Activated CD8-positive, alpha-beta memory T cell treated with anti-CD3 and anti-CD28 coated beads, Interleukin-2, amount 50 U/mL, for 4 hours (primary cell): ENCODE results near the gene CDC123.
"Not testable (repeated sequence)": the region's sequence is repeated elsewhere in the genome, so short reads cannot be mapped to it uniquely, and the experiment has no call there.

Experiments
- DNase-seq: peaks from one replicate; pipeline ENCODE4 v3.0.0-alpha.2; 2020

CDC123 gene, protein sequence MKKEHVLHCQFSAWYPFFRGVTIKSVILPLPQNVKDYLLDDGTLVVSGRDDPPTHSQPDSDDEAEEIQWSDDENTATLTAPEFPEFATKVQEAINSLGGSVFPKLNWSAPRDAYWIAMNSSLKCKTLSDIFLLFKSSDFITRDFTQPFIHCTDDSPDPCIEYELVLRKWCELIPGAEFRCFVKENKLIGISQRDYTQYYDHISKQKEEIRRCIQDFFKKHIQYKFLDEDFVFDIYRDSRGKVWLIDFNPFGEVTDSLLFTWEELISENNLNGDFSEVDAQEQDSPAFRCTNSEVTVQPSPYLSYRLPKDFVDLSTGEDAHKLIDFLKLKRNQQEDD

DNA sequence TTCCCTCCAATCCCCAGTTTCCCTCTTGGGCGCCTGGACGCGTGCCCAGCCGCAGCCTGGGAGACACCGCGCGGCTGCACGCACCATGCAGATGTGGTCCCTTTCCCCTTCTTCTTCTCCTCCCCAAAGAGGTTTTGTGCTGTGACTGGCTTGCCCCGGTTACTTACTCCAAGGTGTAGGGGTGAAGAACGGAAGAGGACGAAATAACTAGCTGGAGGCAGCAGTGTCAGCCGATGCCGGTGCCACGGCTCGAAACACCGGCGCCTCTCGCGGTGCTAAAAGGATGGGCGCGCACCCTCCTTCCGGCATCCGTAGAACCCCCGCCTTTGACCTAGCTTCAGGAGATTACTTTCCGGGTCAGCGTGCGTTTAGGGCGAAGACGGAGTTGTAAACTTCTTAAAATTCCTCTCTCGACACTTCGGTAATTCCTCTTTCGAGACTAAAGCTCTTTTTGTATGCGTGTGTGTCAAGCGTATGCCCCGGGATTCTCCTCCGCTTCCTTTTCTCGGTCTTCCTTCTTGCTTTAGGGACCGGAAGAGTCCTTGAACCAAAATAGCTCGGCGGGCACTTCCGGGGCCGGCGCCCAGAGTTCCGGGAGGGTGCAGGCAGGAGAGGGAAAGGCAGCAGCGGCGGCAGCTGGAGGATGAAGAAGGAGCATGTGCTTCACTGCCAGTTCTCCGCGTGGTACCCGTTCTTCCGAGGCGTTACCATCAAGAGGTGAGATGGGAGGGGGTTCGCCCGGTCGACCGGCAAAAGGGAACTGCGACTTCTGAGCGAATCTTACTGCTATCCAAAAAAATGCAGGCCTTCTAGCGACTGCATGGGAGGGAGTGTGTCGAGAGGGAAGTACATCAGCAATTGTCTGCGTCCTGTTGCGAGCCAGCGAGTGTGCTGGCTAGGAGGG is at the start of gene CDC123, which contains the start of gene NUDT5:
Gene CDC123, plus strand, starts transcription at position 586 of the 904 bp plus-strand sequence. Its CDS starts 58 bp downstream, at position 644.
Gene NUDT5, minus strand, starts transcription at position 289 of the 904 bp plus-strand sequence. CDS start 9,600 bp downstream, outside the sequence.
- DNase-seq = peak; percentile 77

DNA sequence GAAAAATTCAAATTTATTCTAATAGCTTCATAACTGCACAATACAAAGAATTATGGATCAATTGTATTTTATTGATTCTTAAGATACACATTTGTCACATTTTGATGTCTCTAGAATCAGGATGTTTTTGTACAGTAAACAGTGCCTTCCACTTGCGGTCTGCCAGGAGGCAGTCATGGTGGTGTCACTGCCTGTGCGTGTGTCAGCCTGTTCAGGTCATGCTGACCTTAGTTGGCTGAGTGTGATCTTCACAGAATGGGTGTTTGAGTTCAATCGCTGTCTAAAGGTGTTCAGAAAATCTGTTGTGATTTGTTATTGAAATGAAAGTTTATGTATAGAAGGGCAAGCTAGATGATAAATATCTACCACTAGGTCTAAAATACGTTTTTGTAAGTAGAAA is 45.8 kb upstream of the CDC123 start:
- DNase-seq = no peak

DNA sequence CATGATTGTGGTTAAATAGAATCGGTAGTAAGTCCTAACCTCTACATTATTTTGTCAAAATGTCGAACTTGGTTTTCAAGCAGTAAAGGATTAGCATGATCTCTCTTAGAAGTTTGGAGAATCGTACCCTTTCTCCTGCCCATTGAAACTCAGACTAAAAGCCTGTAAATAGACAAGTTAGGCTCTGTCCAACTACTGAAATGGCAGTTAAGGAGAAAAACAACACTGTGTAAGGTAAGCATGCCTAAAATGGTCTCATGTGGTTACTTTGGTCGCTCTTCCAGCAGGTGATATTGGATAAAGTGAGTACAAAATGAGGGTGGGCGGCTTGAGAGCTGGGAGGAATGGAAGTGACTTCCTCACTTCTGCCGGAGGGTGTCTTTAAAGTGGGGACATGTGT is 41.5 kb upstream of the CDC123 start:
- DNase-seq = no peak

DNA sequence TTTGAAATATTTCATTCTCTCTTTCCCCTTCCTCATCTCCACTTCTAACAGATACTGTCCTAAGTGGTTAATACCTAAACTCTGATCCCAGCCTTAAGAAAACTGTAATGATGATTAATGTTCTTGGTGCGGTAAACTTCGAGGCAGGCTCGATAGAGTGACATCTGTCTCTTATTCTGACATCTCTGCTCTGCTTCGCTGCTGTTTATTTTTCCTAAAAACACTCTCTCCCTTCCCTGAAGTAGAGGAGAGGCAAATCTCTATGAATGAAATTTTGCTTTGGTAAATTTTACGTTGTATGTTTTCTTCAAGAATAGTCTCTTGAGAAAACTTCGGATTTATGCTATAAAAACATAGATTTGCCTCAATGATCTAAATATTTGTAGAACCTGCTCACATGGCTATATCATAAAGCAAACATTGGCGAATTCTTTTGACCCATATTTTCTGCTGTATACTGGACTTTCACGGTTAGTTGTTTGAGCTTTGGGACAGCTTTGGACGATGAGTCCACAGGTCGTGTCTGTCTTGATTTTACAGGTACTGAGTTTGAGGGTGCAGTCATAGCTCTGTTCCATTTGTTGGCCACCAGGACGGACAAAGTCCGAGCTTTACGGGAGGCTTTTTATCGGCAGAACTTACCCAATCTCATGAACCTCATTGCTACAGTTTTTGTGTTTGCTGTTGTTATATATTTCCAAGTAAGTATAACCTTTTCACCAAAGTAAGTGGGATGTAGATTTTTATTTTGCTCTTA is 39.4 kb upstream of the CDC123 start:
- DNase-seq = no peak

DNA sequence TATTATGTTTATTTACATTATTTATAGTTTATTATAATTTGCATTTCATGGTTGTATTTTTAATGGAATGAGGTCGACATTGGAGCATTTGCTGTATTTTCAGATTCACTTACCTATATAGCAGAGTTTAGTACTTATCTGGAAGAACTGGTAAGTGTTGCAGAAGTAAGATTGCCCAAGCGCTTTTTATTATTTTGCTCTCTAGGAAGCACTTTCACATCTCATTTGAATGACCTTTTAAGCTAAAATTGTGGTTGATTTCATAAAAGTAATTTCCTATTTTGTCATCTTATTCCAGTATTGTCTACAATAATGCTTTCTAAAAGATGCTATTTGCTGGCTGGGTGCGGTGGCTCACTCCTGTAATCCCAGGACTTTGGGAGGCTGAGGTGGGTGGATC is 37.9 kb upstream of the CDC123 start:
- no peak for DNase-seq

DNA sequence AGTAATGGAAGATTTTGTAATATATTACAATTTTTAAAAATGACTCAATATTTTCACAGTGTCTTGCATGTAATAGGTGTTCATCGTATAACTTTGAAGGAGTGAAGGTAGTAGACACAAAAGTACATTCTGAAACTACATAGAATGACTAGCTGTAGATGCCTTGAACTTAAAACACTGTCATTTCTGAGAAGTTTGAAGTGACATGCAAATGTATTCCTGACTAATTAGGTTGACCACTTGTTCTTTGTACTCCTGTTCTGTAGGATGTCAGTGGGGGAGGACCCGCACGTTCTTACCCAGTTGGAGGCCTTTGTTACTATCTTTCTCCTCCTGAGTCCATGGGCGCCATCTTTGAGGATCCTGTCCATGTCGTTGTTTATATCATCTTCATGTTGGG is 35.3 kb upstream of the CDC123 start:
- DNase-seq = no peak

DNA sequence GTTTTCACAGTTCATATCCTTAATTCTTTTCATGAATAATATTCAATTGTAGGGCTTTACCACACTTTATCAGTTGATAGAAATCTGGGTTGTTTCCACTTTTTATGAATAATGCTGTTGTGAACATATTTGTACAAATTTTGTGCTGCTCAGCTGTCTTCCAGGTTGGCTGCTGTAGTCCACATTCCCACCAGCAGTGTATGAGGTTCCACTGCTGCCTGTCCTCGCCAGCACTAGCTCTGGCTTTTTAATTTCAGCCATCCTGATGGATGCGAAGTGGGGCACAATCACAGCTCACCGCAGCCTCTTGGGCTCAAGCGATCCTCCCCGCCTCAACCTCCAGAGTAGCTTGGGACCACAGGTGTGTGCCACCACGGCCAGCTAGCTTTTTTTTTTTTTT is 33.1 kb upstream of the CDC123 start:
- DNase-seq = no peak

DNA sequence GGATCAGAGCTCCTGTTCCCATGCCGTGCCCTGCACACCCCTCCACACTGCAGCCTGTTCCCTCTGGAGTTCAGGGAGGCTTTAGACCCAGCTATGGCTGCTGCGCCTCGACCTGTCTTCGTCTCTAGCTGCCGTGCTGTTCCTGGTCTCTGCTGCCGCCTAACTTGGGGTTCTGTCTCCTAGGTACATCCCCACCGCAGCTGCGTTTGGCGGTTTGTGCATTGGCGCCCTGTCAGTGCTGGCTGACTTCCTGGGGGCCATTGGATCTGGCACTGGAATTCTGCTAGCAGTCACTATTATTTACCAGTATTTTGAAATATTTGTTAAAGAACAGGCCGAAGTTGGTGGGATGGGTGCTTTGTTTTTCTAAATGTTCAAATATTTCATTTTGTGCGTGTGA is 31.9 kb upstream of the CDC123 start:
- no peak for DNase-seq

DNA sequence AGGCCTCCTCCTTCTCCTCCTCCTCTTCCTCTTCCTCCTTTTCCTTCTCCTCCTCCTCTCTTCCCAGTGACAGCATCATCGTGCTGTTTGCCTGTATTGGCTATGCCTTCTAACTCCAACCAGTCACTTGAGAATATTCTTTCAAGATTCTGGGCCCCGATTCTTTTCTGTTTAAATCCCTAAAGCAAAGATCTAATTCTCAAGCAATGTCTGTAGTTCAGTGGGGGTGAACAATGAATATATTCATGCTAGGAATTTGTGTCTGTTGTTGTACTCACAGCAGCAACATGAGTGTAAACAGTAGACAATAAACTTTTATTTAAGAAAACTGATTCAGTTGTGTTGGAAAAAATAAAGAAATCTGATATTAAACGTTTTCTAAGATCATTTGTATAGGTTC is 31.0 kb upstream of the CDC123 start:
- no peak for DNase-seq

DNA sequence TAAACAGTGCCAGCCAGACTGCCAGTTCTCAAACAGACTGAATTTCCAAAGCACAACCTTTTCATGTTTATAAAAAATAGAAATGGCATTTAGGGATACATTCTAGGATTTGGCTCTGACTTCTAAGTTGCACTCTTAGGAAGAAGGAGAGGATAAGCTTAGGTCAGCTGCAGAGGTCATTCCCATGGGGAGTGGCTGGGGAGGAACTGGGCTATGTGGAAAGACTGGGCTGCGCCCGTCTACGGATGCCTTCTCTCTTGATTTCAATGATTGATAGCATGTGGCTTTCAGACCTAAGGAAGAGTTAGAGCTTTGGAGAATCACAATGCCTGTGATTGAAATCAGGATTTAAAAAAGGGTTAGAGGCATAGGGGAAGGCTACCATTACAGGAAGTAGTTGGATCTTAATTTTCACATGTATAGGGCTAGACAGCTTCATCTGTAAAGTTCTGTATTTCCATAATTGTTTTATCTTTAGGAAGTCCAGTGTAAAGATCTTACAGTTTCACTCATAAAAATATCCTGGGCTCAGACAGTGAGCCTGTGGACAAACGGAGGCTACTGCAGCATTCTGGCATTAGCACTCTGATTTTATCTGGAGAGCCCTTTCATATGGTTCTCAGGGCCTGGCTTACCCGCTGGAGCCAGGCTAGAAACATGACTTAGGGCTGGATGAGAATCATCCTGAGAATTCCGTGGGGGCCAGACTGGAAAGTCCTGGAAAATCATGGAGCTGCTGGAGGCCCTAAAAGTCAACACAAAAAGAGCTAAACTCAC is 29.8 kb upstream of the CDC123 start:
- DNase-seq = no peak

DNA sequence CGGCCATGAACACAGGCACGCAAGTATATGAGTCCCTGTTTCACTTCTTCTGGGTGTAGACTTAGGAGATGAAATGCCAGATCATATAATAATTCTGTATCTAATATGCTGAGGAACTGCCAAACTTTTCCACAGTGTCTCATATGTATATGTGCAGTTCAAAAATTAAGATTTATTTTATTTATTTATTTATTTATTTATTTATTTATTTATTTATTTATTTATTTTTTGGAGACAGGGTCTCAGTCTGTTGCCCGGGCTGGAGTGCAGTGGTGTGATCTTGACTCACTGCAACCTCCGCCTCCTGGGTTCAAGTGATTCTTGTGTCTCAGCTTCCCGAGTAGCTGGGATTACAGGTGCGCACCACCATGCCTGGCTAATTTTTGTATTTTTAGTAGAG is 24.5 kb upstream of the CDC123 start:
- not testable (repeated sequence) for DNase-seq

DNA sequence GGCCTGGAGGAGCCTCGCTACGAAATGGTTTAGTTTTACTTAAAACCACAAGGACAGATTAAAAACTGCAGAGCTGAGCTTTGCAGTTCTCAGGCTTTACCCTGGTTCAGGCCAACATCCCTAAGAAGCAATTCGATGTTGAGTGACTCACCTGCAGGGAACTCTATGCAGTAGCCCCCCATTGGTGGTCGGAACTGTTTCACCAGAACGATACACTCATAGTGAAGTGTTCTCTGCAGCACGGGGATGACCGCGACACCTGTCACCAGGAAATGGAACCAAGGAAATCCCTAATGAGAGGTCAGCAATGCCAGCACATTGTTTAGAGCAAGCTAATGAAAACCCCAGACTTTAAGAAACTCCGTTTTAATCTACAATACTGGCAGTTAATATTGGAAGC is 18.3 kb upstream of the CDC123 start:
- no peak for DNase-seq

DNA sequence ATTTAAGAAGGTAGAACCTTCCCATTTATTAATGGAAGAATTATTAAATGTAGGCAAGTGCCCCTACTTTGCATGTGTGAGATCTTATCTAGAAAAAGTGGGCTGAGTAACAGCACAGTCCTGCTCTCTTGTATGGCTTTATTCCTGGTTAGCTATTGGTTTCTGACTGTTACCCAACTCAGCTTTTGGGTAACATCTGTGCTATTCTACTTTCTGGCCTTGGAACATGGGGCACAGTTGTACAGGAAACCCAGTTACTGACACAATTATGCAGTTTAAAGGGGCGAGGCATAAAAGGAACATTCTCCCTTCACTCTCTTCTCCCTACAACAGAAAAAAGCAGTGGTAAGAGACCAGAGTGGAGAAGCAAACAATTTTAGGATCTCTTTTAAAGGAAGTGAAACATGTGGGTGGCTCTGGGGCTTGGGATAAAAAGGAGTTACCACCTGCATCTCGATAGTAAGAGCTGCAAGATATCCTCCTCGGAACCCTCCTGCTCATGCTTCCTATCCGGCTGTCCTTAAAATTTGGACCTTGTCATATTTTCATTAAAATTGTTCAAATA is 16.3 kb upstream of the CDC123 start:
- no peak for DNase-seq

DNA sequence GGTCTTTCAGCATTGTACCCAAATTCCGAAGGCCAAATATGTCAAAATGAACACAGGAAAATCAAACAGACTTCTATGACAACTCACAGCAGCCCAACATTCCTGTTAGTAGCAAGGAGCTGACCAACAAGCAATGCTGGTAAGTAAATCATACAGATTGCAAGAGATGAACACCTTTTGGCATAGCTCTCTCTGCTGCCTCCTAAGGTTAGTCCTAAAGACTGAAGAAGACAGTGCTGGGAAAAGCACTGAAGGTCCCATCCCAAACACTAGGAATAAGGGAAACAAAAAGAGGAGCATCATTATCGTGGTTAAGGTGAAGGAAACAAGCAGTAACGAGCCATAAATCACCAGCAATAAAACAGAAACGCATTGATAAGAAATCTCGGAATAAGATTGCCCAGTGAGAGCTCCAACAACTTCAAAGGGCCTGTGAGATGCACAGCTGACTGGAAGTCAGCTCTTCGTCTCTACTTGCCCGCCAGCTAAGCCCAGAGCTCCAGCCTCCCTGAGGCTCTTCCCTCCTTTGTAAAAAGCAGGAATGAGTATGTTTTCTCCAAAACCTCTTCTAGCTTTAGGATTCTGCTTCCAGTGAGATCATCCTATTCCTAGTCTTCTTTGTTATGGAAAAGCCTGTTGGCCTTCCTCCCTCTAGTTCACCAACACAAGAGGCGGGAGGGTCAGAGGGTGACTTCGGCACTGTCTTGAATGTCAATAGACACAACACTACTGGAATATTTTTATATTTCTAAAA is 15.6 kb upstream of the CDC123 start:
- no peak for DNase-seq

DNA sequence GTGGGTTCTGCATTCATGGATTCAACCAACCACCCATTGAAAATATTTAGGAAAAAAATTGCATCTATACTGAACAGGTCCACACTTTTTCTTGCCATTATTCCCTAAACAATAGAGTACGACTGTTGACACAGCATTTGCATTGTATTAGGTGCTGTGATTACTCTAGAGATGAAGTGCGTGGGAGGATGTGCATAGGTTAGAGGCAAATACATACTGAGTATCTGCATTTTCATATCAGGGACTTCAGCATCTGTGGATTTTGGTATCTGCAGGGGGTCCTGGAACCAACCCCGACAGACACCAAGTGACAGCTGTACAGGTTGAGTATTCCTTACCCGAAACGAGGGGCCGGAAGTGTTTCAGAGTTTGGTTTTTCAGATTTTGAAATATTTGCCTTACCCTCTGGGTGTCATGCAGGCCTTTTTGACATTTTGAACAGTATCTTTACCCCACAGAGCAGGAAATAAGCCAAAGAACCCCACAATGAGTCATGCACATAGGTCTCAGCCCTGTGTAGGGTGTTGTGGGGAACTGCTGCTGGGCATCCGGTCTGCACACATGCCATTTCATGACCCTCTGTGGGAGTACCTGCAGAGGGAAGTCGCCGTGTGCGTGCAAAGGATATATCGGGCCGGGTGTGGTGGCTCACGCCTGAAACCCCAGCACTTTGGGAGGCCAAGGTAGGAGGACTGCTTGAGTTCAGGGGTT is 14.8 kb upstream of the CDC123 start:
- DNase-seq = peak; percentile 68

DNA sequence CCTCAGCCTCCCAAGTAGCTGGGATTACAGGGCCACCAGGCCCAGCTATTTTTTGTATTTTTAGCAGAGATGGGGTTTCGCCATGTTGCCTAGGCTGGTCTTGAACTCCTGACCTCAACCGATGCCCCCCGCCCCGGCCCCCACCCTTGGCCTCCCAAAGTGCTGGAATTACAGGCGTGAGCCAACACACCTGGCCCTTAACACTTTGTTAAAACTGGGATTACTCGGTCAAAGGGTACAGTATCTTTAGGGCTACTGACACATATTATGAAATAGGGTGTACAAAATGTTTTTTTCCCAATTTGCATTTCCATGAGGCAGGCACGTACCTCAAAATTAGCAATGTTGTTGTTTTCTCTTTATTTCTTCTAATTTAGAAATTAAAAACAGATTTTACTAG is 11.8 kb upstream of the CDC123 start:
- DNase-seq = no peak

DNA sequence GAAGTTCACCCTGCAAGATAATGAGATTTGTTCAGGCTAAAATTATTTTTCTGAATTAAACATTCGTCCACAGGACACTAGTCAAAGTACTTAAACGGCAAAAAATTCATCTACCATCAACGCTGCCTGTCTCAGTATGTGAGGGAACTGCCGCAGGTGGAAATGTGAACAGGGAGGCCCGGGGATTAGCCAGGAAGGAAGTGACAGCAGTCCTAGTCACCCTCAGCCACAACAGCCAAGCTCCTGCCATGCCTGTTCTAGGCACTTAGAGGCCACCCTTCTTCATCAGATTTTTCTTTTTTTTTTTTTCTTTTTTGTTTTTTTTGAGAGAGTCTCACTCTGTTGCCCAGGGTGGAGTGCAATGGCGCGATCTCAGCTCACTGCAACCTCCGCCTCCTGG is 9.7 kb upstream of the CDC123 start:
- no peak for DNase-seq

DNA sequence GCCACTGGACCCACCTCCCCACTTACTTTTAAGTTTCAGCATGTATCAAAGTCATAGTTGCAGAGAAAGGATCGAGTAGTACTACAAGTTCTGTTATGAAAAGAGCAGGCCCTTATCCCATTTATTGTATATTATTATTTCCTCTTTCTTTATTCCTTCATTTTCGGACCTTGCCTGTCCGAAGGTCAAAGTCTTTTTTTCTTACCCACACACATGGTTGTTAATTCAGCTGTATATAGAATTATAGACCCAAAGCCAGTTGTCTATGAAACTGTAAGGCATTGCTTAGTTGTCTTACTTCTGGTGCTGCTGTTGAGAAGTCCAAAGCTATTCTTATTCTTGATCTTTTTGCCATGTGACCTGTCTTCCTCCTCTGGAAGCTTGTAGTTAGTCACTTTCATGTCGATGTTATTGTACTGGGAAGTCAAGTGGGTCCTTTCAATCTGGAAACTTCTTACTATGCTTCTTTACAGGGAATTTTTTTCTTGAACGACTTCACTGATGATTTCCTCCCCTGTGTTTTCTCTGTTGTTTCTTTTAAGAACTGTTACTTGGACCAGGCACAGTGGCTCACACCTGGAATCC is 8.6 kb upstream of the CDC123 start:
- DNase-seq = no peak

DNA sequence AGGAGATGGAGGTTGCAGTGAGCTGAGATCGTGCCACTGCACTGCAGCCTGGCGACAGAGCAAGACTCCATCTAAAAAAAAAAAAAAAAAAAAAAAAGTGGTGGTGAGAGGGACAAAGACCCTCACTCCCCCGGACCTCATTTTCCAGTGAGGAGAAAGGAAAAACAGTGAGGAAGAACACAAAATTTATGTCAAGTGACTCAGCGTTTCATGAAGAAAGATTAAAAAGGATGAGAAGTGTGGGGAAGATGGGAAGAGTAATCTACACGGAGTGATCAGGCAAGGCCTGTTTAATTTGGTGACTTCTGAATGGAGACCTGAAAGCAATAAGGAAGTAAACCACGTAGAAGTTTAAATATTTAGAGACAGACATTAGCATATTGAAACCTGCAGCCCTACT is 7.3 kb upstream of the CDC123 start:
- DNase-seq = no peak

DNA sequence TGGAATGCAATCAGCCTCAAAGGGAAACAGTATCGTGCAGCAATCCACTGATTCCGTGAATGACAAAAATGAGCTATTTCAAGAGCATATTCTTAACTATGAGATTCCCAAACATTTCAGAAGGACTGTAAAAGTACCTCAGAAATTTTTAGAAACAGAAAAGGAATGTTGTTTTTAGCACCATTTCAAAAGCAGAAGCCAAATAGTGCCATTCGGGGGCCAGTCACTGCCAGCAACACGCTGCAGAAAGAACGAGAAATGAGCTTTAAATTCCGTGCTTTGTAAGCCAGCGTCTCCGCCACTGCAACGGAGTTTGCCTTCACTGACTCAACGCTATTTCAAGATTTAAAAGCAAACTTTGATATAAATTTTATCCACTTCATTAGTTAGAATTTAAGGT is 6.6 kb upstream of the CDC123 start:
- DNase-seq = no peak
